Activated CD4-positive, alpha-beta T cell treated with anti-CD3 and anti-CD28 coated beads, Interleukin-2, amount 50 U/mL, for 48 hours (primary cell): Measurements from ENCODE around the gene PPM1L.

Experiments used
- DNase-seq, 2 experiments: peaks; one replicate each; pipeline ENCODE4 v3.0.0-alpha.2; 2020

Gene PPM1L

GRCh38 chr3:160765211-160765610, 9.2 kb downstream of the PPM1L start:
- no peak for DNase-seq

DNA sequence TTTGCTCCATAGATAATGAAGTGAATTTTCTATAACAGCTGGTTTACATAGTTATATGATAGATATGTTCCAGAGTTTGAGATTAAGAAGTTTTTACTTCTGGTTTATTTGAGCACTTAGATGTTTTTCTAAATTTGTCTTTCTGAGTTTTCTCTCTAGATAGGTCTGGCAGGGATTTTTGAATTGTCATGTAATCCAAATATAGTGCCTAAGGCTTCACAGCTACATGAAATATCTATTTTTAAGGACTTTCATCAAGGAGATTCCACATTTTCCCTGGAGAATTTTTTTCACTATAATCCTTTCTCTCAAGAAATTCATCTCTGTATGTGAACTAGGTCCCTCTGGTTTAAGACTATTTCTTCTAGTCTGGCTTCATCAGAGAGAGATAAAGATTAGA, 12.0 kb downstream of the PPM1L start:
- no peak for DNase-seq

DNA sequence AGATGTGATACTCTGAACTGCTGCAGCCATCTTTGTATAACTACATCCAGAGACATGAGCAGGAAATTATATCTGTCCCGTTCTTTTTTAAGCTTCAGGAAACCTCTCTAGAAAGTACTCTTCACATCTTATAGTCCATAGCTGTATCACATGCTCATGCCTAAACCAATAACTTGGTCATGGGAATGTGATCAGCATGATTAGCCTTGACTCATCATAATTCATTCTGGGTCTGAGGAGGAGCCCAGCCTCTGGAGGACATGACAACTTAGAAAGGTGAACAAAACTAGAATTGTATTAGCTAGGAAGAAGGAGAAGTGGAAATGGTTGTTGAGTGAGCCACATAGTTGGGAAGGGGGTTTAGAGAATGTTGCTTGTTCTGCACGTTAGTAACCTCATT, 12.9 kb downstream of the PPM1L start:
- no peak for DNase-seq

GRCh38 chr3:160771811-160772459, 15.9 kb downstream of the PPM1L start:
- DNase-seq: no peak

DNA sequence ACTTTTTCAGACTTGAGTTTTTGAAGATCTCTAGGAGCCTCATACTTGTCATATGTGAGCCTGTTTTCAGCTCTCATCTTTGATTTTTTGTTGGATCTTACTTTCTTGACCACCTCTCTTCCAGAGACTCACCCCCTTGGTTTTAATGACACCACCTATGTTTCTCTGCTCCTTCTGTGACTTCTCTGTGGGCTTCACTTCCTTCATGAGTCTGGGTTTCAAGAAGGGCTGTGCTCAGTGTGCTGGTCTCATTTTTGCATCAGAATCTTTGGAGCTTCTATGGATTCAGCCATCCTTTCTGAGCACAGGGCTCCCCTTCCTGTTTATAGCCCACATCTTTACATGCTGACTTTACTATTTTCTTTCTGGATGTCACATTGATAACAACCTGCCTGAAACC, 17.7 kb downstream of the PPM1L start:
- DNase-seq: no peak

GRCh38 chr3:160774172-160774571, 18.1 kb downstream of the PPM1L start:
- DNase-seq: no peak

- DNase-seq: no peak
These were observed 22.4 kb downstream of the PPM1L start for GRCh38 chr3:160778480-160778879.

- no peak for DNase-seq
These were observed 23.0 kb downstream of the PPM1L start for GRCh38 chr3:160779040-160779439.

- no peak for DNase-seq
These were observed 24.2 kb downstream of the PPM1L start for GRCh38 chr3:160780245-160780644.

DNA sequence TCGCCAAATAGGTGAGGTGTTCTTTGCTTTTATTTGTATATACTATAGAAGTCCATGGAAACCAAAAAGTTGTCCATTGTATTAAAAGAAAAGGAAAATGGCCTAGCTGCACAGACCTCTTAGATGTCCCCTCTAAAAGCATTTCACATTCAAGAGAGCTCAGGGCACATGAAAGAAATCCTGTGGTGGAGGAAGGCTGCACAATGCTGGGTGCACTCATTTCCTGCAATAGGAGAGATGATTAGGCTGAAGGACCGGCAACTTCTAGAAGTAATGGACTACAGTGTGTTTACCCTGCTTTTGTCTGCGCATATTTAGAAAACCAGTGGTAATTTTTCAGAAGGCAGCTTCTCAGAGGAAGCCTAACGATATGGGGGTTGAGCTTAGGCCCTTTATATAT, 25.4 kb downstream of the PPM1L start:
- no peak for DNase-seq

DNA sequence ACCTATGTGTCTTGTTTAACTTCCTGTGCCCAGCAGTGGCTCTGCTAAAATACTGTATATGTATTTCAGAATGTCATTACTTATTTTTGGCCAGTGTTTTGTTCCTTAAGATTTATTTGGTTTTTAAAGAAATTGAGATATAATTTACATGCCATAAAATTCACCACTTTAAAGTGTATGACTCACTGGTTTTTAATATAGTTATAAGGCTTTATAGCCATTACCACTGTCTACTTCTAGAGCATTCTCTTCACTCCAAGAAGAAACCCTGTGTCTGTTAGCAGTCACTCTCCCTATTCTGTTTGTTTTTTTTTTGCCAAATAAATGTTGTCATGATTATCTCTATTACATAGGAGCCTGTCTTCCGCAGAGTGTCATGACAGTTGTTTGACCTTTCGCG, 25.8 kb downstream of the PPM1L start:
- DNase-seq: no peak

DNA sequence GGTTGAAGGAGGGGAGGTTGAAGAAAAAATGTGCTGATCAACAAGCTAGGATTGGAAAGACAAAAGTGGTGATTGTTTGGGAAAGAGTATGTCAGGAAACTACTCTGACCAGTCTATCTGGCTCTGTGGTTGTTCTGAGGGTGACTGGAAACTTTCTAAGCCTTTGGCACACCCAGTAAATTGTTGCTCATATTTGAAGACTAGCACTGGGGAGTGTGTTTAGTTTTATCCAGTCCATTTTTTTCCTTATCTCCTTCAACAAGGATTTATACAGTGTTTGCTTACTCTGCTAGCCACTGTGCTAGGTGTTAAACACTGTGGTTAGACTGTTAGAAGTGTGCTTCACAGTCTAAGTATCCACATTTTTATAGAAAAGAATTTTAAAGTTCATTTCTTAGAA, 28.8 kb downstream of the PPM1L start:
- no peak for DNase-seq

DNA sequence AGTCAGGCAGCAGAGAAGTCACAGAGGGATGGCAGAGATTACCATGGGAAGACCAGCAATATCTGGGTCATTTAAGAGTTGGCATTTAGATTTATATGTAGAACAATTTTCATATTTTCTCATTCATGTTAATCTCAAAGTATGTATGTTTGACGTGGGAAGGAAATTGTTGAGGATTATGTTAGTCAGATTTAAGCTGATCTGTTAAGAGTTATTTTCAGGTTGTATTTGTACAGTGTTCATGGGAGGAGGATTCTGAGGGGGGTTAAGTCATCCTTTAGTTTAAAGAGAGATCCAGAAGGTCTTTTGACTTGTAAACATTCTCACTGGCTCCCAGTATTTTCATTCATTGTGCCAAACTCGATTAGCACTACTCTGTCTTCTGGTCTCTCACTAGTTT, 34.7 kb downstream of the PPM1L start:
- no peak for DNase-seq

DNA sequence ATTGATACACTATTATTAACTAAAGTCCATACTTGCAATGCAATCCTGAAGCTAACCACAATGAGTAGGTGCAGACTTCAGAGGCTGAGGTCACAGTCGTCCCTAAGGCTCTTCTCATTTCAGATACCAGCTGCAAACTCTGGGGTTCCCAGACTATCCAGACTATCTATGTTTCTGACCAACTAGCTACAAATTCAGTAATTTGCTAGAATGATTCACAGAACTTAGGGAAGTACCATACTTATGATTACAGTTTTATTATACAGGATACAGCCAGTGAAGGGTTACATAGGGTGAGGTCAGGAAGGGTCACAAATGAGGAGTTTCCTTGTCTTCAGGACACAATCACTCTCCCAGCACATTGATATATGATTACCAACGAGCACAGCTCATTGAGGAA, 36.5 kb downstream of the PPM1L start:
- DNase-seq: no peak

- DNase-seq: no peak
These were observed 37.8 kb downstream of the PPM1L start for GRCh38 chr3:160793722-160794252.

- no peak for DNase-seq
These were observed 40.2 kb downstream of the PPM1L start for GRCh38 chr3:160796089-160796812.

DNA sequence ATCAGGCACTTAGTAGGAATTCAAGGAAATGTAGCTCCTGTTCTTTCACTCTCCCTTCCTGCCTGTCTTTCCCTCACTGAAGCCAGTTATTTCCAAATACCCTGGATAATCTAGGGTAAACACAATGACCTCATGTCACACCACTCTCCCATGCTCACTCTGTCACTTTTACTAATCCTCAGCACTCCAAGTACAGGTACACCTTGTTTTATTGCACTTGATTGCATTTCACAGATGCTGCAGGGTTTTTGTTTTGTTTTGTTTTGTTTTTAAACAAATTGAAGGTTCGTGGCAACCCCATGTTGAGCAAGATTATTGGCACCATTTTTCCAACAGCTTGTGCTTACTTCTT, 40.8 kb downstream of the PPM1L start:
- DNase-seq: no peak

DNA sequence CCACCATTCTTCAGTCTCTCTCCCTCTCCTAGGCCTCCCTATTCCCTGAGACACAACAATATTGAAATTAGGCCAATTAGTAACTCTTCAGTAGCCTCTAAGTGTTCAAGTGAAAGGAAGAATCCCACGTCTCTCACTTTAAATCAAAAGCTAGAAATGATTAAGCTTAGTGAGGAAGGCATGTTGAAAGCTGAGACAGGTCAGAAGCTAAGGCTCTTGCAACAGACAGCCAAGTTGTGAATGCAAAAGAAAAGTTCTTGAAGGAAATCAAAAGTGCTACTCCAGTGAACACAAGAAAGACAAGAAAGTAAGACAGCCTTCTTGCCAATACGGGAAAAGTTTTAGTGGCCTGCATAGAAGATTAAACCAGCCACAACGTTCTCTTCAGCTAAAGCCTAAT, 41.3 kb downstream of the PPM1L start:
- DNase-seq: no peak

DNA sequence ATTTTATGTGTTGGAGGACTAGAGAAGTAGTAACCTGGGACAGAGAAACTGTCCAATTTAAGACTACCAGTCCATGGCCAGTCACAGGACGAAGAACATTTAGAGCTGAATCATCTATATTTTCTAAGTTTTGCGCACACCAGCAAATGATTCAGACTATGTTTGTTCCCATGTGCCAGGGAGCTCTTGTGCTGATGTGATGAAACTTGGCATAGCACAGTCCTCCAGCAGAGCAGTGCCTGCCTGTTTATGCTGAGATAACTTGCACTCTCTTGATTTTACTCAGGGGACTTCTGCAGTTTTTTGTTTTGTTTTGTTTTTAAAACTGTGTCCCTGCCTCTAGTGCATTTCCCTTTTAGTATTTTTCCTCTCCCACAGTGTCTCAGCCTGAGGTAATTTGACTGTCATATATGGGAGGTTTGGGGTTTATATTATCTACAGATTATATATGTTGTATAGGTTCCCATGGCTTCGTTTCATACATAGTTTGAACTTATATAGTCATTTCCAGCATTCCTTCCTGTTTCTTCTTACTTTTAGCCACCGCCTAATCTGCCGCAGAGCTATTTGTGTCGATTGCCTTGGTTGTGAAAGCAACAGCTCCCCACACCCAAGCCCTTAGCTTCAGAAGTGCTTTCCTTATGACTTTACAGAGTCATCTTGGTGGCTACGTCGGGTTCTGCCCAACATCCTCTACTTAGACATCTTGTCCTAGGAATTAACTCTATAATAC, 45.5 kb downstream of the PPM1L start:
- peak; percentile 37 to 54 for DNase-seq

DNA sequence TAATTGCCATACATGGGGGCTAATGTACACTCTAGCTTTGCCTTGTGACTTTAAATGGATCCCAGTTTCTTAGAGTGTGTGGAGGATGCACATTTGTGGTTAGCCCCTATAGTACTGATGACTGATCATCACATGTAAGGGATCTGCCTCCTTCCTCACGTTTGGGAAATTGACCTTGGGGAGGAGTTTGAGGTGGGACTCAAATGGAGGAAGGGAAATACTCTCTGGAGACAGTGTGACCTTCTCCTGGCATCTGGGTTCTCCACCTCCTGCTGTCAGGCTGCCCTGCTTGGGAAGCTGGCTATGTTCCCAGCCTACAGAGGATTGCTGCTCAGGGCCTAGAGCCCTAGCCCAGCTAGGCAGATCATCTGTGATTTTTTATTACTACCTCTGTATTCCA, 48.7 kb downstream of the PPM1L start:
- DNase-seq: no peak

DNA sequence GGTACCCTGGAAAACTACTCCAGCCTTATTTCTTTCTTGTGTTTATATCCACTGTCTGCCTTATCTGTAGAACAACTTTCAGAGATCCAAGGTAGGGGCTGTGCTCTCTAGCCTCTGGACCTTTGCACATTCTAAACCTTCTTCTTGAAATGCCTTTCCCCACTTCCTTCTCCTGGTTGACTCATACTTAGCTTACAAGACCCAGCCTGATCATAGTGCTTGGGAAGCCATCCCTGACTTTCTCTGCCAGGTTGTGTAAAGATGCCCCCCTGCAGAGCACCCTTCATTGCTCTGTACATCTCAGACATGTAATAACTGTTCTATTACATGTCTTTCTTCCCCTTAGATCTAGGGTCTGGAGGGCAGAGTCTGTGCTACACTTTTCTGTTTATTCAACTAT, 50.1 kb downstream of the PPM1L start:
- DNase-seq: no peak

DNA sequence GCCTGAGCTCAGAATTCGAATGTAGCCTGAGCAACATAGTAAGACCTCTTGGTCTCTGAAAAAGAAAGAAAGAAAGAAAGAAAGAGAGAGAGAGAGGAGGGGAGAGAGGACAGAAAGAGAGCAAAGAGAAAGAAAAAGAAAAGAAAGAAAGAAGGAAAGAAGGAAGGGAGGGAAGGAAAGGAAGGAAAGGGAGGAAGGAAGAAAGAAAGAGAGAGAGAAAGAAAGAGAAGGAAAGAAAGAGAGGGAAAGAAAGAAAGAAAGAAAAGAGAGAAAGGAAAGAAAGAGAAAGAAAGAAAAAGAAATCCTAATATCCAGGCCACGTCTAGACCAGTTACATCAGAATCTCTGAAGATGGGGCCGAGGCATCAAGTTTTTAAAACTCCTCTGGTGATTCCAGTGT, 50.7 kb downstream of the PPM1L start:
- no peak for DNase-seq

- DNase-seq: no peak
These were observed 52.8 kb downstream of the PPM1L start for GRCh38 chr3:160808838-160809237.

DNA sequence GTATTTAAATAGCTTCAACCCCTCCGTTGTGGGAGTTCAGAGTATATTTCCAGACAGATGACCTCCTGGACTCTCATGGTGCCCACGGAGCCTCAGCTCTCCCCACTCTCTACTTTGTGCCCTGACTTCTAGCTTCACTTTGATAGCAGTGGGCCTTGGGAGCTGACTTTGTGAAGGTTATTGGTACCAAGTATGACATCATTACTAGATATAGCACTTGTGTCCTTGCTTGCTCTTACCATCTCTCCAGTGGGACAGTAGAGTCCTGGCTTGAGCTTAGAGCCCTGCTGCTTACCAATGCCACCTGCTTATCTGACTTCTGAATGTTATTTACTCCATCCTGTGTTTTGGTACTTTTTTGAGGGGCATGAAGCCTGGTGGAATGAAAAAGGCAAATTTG, 53.4 kb downstream of the PPM1L start:
- no peak for DNase-seq
